ENCODE data around the gene GHRH.

DNA sequence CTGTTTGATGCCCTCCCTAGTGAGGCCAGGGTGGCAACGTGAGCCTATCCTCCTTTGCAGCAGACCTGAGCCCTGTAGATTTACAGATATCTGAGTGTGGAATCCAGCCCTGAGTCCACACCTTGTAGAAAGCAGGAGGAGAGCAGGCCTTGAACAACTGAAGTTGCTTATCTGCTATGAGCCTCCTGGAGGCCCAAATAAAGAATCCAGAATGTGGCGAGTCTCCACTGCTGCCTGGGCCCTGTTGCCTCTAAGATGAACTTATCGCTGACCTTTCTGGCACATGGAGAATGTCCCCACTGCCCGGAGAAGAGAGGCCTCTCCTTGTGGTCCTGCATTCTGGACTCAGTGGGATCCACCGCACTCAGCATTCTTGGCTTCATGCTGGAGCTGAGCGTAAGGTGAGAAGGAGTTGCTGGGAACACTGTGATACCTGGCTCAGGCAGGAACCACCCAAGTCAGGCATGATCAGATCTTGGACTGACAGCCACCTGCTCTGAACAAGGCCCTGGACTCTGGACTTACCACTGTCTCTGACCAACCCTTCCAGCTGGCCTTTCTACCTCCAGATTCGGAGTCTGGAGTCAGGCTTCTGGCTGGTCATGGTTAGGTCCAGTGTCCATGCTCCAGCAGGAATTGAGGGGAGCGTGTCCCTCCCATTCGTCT is 22.0 kb upstream of the GHRH start:
- TF ChIP-seq, protein P1, sequence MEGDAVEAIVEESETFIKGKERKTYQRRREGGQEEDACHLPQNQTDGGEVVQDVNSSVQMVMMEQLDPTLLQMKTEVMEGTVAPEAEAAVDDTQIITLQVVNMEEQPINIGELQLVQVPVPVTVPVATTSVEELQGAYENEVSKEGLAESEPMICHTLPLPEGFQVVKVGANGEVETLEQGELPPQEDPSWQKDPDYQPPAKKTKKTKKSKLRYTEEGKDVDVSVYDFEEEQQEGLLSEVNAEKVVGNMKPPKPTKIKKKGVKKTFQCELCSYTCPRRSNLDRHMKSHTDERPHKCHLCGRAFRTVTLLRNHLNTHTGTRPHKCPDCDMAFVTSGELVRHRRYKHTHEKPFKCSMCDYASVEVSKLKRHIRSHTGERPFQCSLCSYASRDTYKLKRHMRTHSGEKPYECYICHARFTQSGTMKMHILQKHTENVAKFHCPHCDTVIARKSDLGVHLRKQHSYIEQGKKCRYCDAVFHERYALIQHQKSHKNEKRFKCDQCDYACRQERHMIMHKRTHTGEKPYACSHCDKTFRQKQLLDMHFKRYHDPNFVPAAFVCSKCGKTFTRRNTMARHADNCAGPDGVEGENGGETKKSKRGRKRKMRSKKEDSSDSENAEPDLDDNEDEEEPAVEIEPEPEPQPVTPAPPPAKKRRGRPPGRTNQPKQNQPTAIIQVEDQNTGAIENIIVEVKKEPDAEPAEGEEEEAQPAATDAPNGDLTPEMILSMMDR (IDR thresholded peaks at IDR 0.05), result no peak
- no peak for TF ChIP-seq EZH2 (IDR thresholded peaks at IDR 0.05; ENCODE audit: borderline replicate concordance, insufficient read depth, low read depth, low read length, poor library complexity, severe bottlenecking)
